HL-60 (cell line): ENCODE measurements around the gene IL36A.

Experiments used
- DNase-seq, 2 experiments: peaks; one replicate each; pipeline ENCODE4 v3.0.0-alpha.2; 2010 to 2020; ENCODE audit warnings: low read depth in 1 of 2, low spot score in 1 of 2
- H3K27ac ChIP-seq: fragments of 250-450 bp; sonication (Bioruptor Pico); replicated peaks from 2 replicates; pipeline ENCODE4 v1.5.1; 2020; ENCODE audit warnings: mild to moderate bottlenecking, moderate library complexity
- H3K27me3 ChIP-seq: fragments of 250-450 bp; sonication (Bioruptor Pico); 2 replicates; pipeline ENCODE4 v1.5.1; 2021; ENCODE audit warnings: mild to moderate bottlenecking, moderate library complexity; ENCODE audit not compliant: insufficient read depth, poor library complexity, severe bottlenecking
- H3K4me3 ChIP-seq: replicated peaks from 2 replicates; pipeline ENCODE4 v1.5.1; 2011; ENCODE audit warnings: mild to moderate bottlenecking, control low read depth, low read length; ENCODE audit not compliant: insufficient read depth
- GABPA ChIP-seq: IDR thresholded peaks from 2 replicates; pipeline ENCODE4 v1.6.1; 2012; ENCODE audit warnings: low read depth
- POLR2AphosphoS5 ChIP-seq: IDR thresholded peaks from 2 replicates; pipeline ENCODE4 v1.6.1; 2012; ENCODE audit warnings: low read depth
- SPI1 ChIP-seq: IDR thresholded peaks from 2 replicates; pipeline ENCODE4 v1.6.1; 2012; ENCODE audit warnings: low read depth, mild to moderate bottlenecking, borderline replicate concordance
- TF ChIP-seq, protein P1 (sequence below): IDR thresholded peaks from one replicate; pipeline ENCODE4 v1.5.1; 2011; ENCODE audit warnings: low read length, control low read depth, inconsistent platforms; ENCODE audit not compliant: insufficient read depth
- TF ChIP-seq, protein P2 (sequence below): IDR thresholded peaks from 2 replicates; pipeline ENCODE4 v1.6.1; 2012; ENCODE audit warnings: low read depth; ENCODE audit not compliant: insufficient replicate concordance

Gene IL36A

DNA sequence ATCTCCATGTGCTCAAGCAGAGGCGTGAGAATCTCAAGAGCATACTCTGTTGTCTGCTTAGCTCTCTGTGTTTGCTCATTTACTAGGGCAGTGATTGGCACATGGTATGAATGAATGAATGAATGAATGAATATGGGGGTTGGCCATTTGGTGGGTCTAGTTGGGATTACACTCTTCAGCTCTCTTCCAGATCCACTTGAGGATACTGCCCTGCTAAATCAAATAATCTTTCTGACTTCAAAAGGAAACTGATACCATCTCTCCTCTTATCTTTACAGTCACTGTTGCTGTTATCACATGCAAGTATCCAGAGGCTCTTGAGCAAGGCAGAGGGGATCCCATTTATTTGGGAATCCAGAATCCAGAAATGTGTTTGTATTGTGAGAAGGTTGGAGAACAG is 25.5 kb upstream of the IL36A start:
- TF ChIP-seq, protein P1, sequence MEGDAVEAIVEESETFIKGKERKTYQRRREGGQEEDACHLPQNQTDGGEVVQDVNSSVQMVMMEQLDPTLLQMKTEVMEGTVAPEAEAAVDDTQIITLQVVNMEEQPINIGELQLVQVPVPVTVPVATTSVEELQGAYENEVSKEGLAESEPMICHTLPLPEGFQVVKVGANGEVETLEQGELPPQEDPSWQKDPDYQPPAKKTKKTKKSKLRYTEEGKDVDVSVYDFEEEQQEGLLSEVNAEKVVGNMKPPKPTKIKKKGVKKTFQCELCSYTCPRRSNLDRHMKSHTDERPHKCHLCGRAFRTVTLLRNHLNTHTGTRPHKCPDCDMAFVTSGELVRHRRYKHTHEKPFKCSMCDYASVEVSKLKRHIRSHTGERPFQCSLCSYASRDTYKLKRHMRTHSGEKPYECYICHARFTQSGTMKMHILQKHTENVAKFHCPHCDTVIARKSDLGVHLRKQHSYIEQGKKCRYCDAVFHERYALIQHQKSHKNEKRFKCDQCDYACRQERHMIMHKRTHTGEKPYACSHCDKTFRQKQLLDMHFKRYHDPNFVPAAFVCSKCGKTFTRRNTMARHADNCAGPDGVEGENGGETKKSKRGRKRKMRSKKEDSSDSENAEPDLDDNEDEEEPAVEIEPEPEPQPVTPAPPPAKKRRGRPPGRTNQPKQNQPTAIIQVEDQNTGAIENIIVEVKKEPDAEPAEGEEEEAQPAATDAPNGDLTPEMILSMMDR = no peak
- TF ChIP-seq GABPA (no peak), POLR2AphosphoS5 (no peak), SPI1 (no peak)
- TF ChIP-seq, protein P2, sequence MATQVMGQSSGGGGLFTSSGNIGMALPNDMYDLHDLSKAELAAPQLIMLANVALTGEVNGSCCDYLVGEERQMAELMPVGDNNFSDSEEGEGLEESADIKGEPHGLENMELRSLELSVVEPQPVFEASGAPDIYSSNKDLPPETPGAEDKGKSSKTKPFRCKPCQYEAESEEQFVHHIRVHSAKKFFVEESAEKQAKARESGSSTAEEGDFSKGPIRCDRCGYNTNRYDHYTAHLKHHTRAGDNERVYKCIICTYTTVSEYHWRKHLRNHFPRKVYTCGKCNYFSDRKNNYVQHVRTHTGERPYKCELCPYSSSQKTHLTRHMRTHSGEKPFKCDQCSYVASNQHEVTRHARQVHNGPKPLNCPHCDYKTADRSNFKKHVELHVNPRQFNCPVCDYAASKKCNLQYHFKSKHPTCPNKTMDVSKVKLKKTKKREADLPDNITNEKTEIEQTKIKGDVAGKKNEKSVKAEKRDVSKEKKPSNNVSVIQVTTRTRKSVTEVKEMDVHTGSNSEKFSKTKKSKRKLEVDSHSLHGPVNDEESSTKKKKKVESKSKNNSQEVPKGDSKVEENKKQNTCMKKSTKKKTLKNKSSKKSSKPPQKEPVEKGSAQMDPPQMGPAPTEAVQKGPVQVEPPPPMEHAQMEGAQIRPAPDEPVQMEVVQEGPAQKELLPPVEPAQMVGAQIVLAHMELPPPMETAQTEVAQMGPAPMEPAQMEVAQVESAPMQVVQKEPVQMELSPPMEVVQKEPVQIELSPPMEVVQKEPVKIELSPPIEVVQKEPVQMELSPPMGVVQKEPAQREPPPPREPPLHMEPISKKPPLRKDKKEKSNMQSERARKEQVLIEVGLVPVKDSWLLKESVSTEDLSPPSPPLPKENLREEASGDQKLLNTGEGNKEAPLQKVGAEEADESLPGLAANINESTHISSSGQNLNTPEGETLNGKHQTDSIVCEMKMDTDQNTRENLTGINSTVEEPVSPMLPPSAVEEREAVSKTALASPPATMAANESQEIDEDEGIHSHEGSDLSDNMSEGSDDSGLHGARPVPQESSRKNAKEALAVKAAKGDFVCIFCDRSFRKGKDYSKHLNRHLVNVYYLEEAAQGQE = no peak
- Histone ChIP-seq H3K4me3 (no peak overlapping the region), H3K27me3 (peaks cover 1% of the 10 kb centered on the region), H3K27ac (no peak overlapping the region)
- DNase-seq = no peak

DNA sequence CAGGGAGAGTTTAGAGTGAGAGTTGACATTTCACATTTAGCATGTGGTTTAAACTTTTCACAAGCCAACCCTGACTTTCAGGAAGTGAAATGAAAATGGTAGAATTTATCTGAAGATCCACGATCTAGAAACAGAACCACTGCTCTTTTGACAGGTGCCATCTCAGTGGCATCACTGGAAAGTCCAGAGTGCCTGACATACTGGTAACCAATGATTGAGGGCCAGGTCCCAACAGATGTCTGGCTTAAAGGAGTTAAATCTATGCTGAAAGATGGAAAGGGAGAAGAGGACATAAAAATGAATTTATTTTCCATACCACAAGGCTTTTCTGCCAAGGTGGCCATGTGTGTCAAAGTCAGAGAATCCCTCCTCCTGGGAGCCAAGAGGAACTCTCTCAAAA is 24.7 kb upstream of the IL36A start:
- Histone ChIP-seq H3K27ac (no peak overlapping the region), H3K27me3 (no peaks in the 10 kb centered on the region), H3K4me3 (no peak overlapping the region)
- TF ChIP-seq POLR2AphosphoS5 = no peak
- TF ChIP-seq, protein P1 = no peak
- no peak for DNase-seq

DNA sequence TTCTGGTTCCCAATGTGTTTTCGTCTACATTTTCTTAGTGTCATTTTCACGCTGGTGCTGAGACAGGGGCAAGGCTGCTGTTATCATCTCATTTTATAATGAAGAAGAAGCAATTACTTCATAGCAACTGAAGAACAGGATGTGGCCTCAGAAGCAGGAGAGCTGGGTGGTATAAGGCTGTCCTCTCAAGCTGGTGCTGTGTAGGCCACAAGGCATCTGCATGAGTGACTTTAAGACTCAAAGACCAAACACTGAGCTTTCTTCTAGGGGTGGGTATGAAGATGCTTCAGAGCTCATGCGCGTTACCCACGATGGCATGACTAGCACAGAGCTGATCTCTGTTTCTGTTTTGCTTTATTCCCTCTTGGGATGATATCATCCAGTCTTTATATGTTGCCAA is 20.2 kb upstream of the IL36A start:
- TF ChIP-seq, protein P2 = no peak
- TF ChIP-seq GABPA (no peak), SPI1 (no peak), POLR2AphosphoS5 (no peak)
- TF ChIP-seq, protein P1 = no peak
- Histone ChIP-seq H3K4me3 (no peak overlapping the region), H3K27me3 (no peaks in the 10 kb centered on the region), H3K27ac (no peak overlapping the region)
- no peak for DNase-seq

DNA sequence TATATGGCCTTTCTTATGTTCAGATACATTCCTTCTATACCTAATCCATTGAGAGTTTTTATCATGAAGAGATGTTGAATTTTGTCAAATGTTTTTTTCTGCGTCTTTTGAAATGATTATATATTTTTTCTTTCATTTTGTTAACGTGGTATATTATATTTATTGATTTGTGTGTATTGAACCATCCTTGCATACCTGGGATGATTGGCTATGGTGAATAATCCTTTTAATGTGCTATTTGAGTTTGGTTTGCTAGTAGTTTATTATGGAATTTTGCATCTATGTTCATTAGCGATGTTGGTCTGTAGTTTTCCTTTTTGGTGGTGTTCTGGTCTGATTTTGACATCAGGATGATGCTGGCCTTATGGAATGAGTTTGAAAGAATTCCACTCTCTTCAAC is 15.6 kb upstream of the IL36A start:
- no peak for TF ChIP-seq POLR2AphosphoS5
- no peak for TF ChIP-seq SPI1
- TF ChIP-seq, protein P2 = no peak
- TF ChIP-seq, protein P1 = no peak
- TF ChIP-seq GABPA = no peak
- no peak overlapping the region for H3K4me3 ChIP-seq
- no peaks in the 10 kb centered on the region for H3K27me3 ChIP-seq
- H3K27ac ChIP-seq = no peak overlapping the region
- no peak for DNase-seq
